ENCODE results near the gene CYP2A7.

CYP2A7 gene

DNA sequence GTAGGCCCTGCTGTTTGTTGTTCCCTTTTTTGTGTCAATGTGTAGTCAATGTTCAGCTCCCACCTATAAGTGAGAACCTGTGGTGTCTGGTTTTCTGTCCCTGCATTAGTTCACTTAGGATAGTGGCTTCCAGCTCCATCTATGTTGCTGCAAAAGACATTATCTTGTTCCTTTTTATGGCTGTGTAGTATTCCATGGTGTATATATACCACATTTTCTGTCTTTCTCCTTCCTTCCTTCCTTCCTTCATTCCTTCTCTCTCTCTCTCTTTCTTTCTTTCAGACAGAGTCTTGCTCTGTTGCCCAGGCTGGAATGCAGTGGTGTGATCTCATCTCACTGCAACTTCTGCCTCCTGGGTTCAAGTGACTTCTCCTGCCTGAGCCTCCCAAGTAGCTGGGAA lies 52.8 kb downstream of the CYP2A7 start (continued):
- TF ChIP-seq, protein P1, sequence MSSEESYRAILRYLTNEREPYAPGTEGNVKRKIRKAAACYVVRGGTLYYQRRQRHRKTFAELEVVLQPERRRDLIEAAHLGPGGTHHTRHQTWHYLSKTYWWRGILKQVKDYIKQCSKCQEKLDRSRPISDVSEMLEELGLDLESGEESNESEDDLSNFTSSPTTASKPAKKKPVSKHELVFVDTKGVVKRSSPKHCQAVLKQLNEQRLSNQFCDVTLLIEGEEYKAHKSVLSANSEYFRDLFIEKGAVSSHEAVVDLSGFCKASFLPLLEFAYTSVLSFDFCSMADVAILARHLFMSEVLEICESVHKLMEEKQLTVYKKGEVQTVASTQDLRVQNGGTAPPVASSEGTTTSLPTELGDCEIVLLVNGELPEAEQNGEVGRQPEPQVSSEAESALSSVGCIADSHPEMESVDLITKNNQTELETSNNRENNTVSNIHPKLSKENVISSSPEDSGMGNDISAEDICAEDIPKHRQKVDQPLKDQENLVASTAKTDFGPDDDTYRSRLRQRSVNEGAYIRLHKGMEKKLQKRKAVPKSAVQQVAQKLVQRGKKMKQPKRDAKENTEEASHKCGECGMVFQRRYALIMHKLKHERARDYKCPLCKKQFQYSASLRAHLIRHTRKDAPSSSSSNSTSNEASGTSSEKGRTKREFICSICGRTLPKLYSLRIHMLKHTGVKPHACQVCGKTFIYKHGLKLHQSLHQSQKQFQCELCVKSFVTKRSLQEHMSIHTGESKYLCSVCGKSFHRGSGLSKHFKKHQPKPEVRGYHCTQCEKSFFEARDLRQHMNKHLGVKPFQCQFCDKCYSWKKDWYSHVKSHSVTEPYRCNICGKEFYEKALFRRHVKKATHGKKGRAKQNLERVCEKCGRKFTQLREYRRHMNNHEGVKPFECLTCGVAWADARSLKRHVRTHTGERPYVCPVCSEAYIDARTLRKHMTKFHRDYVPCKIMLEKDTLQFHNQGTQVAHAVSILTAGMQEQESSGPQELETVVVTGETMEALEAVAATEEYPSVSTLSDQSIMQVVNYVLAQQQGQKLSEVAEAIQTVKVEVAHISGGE (tag by site-specific recombination; conservative IDR thresholded peaks at IDR 0.05; ENCODE audit: low read depth) = no peak
- TF ChIP-seq, protein P2, sequence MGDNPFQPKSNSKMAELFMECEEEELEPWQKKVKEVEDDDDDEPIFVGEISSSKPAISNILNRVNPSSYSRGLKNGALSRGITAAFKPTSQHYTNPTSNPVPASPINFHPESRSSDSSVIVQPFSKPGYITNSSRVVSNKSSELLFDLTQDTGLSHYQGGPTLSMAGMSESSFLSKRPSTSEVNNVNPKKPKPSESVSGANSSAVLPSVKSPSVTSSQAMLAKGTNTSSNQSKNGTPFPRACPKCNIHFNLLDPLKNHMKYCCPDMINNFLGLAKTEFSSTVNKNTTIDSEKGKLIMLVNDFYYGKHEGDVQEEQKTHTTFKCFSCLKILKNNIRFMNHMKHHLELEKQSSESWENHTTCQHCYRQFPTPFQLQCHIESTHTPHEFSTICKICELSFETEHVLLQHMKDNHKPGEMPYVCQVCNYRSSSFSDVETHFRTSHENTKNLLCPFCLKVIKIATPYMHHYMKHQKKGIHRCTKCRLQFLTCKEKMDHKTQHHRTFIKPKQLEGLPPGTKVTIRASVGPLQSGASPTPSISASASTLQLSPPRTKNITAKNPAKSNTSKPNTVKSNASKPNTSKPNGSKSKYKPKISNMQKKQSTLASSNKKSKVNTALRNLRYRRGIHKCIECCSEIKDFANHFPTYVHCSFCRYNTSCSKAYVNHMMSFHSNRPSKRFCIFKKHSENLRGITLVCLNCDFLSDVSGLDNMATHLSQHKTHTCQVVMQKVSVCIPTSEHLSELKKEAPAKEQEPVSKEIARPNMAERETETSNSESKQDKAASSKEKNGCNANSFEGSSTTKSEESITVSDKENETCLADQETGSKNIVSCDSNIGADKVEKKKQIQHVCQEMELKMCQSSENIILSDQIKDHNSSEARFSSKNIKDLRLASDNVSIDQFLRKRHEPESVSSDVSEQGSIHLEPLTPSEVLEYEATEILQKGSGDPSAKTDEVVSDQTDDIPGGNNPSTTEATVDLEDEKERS (tag by site-specific recombination; IDR thresholded peaks at IDR 0.05) = peak; percentile 92
- TF ChIP-seq, protein P3, sequence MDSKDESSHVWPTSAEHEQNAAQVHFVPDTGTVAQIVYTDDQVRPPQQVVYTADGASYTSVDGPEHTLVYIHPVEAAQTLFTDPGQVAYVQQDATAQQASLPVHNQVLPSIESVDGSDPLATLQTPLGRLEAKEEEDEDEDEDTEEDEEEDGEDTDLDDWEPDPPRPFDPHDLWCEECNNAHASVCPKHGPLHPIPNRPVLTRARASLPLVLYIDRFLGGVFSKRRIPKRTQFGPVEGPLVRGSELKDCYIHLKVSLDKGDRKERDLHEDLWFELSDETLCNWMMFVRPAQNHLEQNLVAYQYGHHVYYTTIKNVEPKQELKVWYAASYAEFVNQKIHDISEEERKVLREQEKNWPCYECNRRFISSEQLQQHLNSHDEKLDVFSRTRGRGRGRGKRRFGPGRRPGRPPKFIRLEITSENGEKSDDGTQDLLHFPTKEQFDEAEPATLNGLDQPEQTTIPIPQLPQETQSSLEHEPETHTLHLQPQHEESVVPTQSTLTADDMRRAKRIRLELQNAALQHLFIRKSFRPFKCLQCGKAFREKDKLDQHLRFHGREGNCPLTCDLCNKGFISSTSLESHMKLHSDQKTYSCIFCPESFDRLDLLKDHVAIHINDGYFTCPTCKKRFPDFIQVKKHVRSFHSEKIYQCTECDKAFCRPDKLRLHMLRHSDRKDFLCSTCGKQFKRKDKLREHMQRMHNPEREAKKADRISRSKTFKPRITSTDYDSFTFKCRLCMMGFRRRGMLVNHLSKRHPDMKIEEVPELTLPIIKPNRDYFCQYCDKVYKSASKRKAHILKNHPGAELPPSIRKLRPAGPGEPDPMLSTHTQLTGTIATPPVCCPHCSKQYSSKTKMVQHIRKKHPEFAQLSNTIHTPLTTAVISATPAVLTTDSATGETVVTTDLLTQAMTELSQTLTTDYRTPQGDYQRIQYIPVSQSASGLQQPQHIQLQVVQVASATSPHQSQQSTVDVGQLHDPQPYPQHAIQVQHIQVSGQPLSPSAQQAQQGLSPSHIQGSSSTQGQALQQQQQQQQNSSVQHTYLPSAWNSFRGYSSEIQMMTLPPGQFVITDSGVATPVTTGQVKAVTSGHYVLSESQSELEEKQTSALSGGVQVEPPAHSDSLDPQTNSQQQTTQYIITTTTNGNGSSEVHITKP (tag by site-specific recombination; IDR thresholded peaks at IDR 0.05) = no peak
- no peak for TF ChIP-seq ZNF239 (tag by site-specific recombination; IDR thresholded peaks at IDR 0.05)
- TF ChIP-seq ZNF571 (tag by site-specific recombination; IDR thresholded peaks at IDR 0.05) = no peak
- no peak for TF ChIP-seq ZNF341 (tag by site-specific recombination; IDR thresholded peaks at IDR 0.05; ENCODE audit: low read depth)
- no peak for TF ChIP-seq ZNF544 (tag by site-specific recombination; IDR thresholded peaks at IDR 0.05)
- TF ChIP-seq, protein P4, sequence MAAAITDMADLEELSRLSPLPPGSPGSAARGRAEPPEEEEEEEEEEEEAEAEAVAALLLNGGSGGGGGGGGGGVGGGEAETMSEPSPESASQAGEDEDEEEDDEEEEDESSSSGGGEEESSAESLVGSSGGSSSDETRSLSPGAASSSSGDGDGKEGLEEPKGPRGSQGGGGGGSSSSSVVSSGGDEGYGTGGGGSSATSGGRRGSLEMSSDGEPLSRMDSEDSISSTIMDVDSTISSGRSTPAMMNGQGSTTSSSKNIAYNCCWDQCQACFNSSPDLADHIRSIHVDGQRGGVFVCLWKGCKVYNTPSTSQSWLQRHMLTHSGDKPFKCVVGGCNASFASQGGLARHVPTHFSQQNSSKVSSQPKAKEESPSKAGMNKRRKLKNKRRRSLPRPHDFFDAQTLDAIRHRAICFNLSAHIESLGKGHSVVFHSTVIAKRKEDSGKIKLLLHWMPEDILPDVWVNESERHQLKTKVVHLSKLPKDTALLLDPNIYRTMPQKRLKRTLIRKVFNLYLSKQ (tag by site-specific recombination; IDR thresholded peaks at IDR 0.05; ENCODE audit: borderline replicate concordance) = no peak
- no peak for TF ChIP-seq ZNF2 (tag by site-specific recombination; IDR thresholded peaks at IDR 0.05)
- TF ChIP-seq ZFHX2 (tag by site-specific recombination; conservative IDR thresholded peaks at IDR 0.05) = no peak
- no peak for TF ChIP-seq OVOL3 (tag by site-specific recombination; IDR thresholded peaks at IDR 0.05)
- no peak for TF ChIP-seq ZNF558 (tag by site-specific recombination; IDR thresholded peaks at IDR 0.05)
- no peak for TF ChIP-seq ZNF529 (tag by site-specific recombination; IDR thresholded peaks at IDR 0.05; ENCODE audit: insufficient replicate concordance)
- no peak for TF ChIP-seq ZNF623 (tag by site-specific recombination; IDR thresholded peaks at IDR 0.05)
- TF ChIP-seq ZIC2 (tag by site-specific recombination; IDR thresholded peaks at IDR 0.05) = no peak
